Measurements from ENCODE around the gene ALKBH1. TPM values are rescaled to one million over a fixed set of nuclear protein-coding genes. Genes with fewer than 3 reads are reported as not detected.
"Not testable (repeated sequence)": the region's sequence is repeated elsewhere in the genome, so short reads cannot be mapped to it uniquely, and the experiment has no call there.

Gene ALKBH1
- total RNA-seq, 1 experiment from 2014 or later: 25.0 TPM

DNA sequence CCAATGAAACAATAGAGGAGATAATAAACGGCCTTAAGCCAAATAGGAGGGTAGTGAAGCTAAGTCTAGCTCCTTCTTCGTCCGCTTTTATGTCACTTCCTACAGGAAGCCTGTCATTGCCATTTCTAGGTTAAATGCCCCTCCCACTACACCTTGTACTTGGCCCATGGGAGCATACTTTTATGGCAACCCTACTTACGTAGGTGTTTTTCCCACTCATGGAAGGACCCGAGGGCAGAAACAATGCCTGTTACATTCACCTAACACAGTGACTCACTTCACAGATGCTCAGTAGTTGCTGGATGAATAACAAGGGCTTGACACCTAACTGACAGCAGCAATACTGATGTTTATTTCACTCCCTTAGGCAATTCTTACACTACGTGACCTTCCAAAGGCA, 44.5 kb downstream of the ALKBH1 start:
- CTCF ChIA-PET: interaction anchor here (0.6 kb wide), 1 partner anchor 151 kb away, joined by 6 read pairs; no protein-coding TSS in a partner anchor
- H3K9me3 ChIP-seq (ENCODE audit: insufficient read depth, low read depth): no peaks in the 10 kb centered on the region
- intact Hi-C loops (cut with micrococcal nuclease; ENCODE audit: unreplicated experiment): no loop called here
- no peak overlapping the region for H2AFZ ChIP-seq
- H3K27me3 ChIP-seq (ENCODE audit: insufficient read depth, low read depth): no peaks in the 10 kb centered on the region
- no peaks in the 10 kb centered on the region for H4K20me1 ChIP-seq (ENCODE audit: insufficient read depth)
- H3F3A ChIP-seq (ENCODE audit: insufficient read depth, low read depth): peaks cover 26% of the 10 kb centered on the region
- no peaks in the 10 kb centered on the region for H3K36me3 ChIP-seq (ENCODE audit: low read depth)
- POLR2A ChIA-PET (ENCODE audit: unreplicated experiment): interaction anchor here (0.6 to 0.9 kb wide), 2 partner anchors 98 to 342 kb away, joined by 3 to 14 read pairs; partner anchors contain the start of genes GSTZ1 and POMT2
- 0 out of 2 replicates have a peak overlapping the region, but pooled peaks have one; percentile 14 for H3K27ac ChIP-seq
- TF ChIP-seq EZH2 (IDR thresholded peaks at IDR 0.05; ENCODE audit: low read depth) (no peak), CTCF (conservative IDR thresholded peaks at IDR 0.05) (no peak)
- no peak overlapping the region for H3K4me3 ChIP-seq
- no TSS peak for BruUV-seq (replicated peaks)
- peaks cover 14% of the 10 kb centered on the region for H3K4me1 ChIP-seq (replicated peaks; ENCODE audit: insufficient read depth)
- no peaks in the 10 kb centered on the region for H3K9me2 ChIP-seq (ENCODE audit: insufficient read depth)
- no peaks in the 10 kb centered on the region for H3K79me2 ChIP-seq (ENCODE audit: low read depth)
- H3K4me2 ChIP-seq: peak overlapping the region; percentile 46
- peak; percentile 34 to 94 for DNase-seq

GRCh38 chr14:77661562-77661961, 46.3 kb downstream of the ALKBH1 start:
- CTCF ChIA-PET; H4K20me1 ChIP-seq (ENCODE audit: insufficient read depth); H3K36me3 ChIP-seq (ENCODE audit: low read depth); H3K27me3 ChIP-seq (ENCODE audit: insufficient read depth, low read depth); intact Hi-C loops (cut with micrococcal nuclease; ENCODE audit: unreplicated experiment); BruUV-seq (replicated peaks); H3K79me2 ChIP-seq (ENCODE audit: low read depth); POLR2A ChIA-PET (ENCODE audit: unreplicated experiment); H3K9me3 ChIP-seq (ENCODE audit: insufficient read depth, low read depth); H3K27ac ChIP-seq; H2AFZ ChIP-seq; H3K9me2 ChIP-seq (ENCODE audit: insufficient read depth); DNase-seq; H3K4me3 ChIP-seq; H3K4me2 ChIP-seq: not testable (repeated sequence)
- Histone ChIP-seq H3F3A (ENCODE audit: insufficient read depth, low read depth) (peaks cover 26% of the 10 kb centered on the region), H3K4me1 (replicated peaks; ENCODE audit: insufficient read depth) (peaks cover 14% of the 10 kb centered on the region)

DNA sequence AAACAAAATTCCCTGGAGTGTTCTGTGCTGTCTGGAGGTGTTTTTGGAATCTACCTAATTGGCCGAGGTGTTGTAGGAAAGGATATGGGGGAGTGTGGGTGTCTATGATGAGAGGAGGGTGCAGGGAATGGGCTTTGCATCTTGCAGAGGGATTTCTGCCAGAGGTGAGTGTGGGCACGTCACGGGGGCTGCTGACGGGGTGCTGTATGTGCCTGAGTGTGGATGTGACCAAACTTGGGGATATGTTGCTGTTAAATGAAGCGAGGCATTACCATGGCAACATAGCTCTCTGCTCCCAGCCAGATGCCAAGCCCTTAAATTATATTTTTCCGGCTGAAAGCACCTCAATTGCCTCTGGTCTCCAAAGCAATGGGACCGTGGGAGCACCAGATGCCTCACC, 47.1 kb downstream of the ALKBH1 start:
- Histone ChIP-seq H3F3A (ENCODE audit: insufficient read depth, low read depth) (peaks cover 20% of the 10 kb centered on the region), H3K36me3 (ENCODE audit: low read depth) (no peaks in the 10 kb centered on the region), H3K9me3 (ENCODE audit: insufficient read depth, low read depth) (no peaks in the 10 kb centered on the region), H3K4me3 (no peak overlapping the region), H4K20me1 (ENCODE audit: insufficient read depth) (no peaks in the 10 kb centered on the region), H3K9me2 (ENCODE audit: insufficient read depth) (no peaks in the 10 kb centered on the region), H3K79me2 (ENCODE audit: low read depth) (no peaks in the 10 kb centered on the region), H3K27me3 (ENCODE audit: insufficient read depth, low read depth) (no peaks in the 10 kb centered on the region), H3K27ac (no peak overlapping the region), H3K4me1 (replicated peaks; ENCODE audit: insufficient read depth) (peaks cover 14% of the 10 kb centered on the region), H2AFZ (no peak overlapping the region), H3K4me2 (no peak overlapping the region)
- BruUV-seq (replicated peaks): no TSS peak
- intact Hi-C loops (cut with micrococcal nuclease; ENCODE audit: unreplicated experiment): no loop called here
- DNase-seq: no peak
- ChIA-PET CTCF (no interaction called here), POLR2A (ENCODE audit: unreplicated experiment) (no interaction called here)
- TF ChIP-seq CTCF (conservative IDR thresholded peaks at IDR 0.05): no peak
- no peak for TF ChIP-seq EZH2 (IDR thresholded peaks at IDR 0.05; ENCODE audit: low read depth)

DNA sequence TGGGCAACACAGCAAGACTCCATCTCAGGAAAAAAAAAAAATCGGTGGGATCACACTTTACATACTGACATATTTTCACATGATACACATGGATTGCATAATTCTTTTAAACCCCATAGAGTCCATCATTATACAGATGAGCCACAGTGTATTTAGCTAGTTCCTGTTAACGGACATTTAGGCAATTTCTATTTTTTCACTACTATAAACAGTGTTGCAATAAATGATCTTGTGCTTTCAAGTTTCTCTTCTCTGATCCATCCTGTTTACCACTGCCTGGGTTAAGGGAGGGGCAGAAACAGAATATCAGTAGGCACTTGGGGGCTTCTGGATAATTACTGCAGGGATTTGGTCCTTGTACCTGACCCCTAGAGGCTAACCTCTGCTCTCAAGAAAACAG, 48.0 kb downstream of the ALKBH1 start:
- DNase-seq: no peak
- intact Hi-C loops (cut with micrococcal nuclease; ENCODE audit: unreplicated experiment): loop anchor here (10.0 kb wide), 2 partner anchors 305 to 365 kb away; no protein-coding TSS in a partner anchor

More for the DNA sequence above, 48.0 kb downstream of the ALKBH1 start:
- CTCF ChIA-PET: no interaction called here
- H3K4me3 ChIP-seq: no peak overlapping the region
- no peaks in the 10 kb centered on the region for H3K9me3 ChIP-seq (ENCODE audit: insufficient read depth, low read depth)
- TF ChIP-seq CTCF (conservative IDR thresholded peaks at IDR 0.05): no peak
- no peak for TF ChIP-seq EZH2 (IDR thresholded peaks at IDR 0.05; ENCODE audit: low read depth)
- no peaks in the 10 kb centered on the region for H3K79me2 ChIP-seq (ENCODE audit: low read depth)
- H3K36me3 ChIP-seq (ENCODE audit: low read depth): no peaks in the 10 kb centered on the region
- peaks cover 14% of the 10 kb centered on the region for H3K4me1 ChIP-seq (replicated peaks; ENCODE audit: insufficient read depth)
- POLR2A ChIA-PET (ENCODE audit: unreplicated experiment): no interaction called here
- no peak overlapping the region for H3K4me2 ChIP-seq
- no TSS peak for BruUV-seq (replicated peaks)
- no peak overlapping the region for H2AFZ ChIP-seq
- no peaks in the 10 kb centered on the region for H3K9me2 ChIP-seq (ENCODE audit: insufficient read depth)
- H3F3A ChIP-seq (ENCODE audit: insufficient read depth, low read depth): peaks cover 20% of the 10 kb centered on the region
- H3K27me3 ChIP-seq (ENCODE audit: insufficient read depth, low read depth): no peaks in the 10 kb centered on the region
- H3K27ac ChIP-seq: no peak overlapping the region
- H4K20me1 ChIP-seq (ENCODE audit: insufficient read depth): no peaks in the 10 kb centered on the region
